Left ventricle myocardium inferior (tissue), 1 donor: Measurements from ENCODE around the gene KDM4C. TPM values are rescaled to one million over a fixed set of nuclear protein-coding genes. Genes with fewer than 3 reads are reported as not detected.

ENCODE experiments used
- DNase-seq: peaks from one replicate; pipeline ENCODE4 v3.0.0-alpha.2; 2020
- H3K27ac ChIP-seq: fragments of 200-600 bp; replicated peaks from 2 replicates; pipeline ENCODE4 v1.8.0; 2021
- H3K27me3 ChIP-seq: fragments of 200-600 bp; 2 replicates; pipeline ENCODE4 v1.8.0; 2021; ENCODE audit warnings: low read depth
- H3K36me3 ChIP-seq: fragments of 200-600 bp; 2 replicates; pipeline ENCODE4 v1.8.0; 2021
- H3K4me1 ChIP-seq: fragments of 200-600 bp; 2 replicates; pipeline ENCODE4 v1.8.0; 2021
- H3K4me3 ChIP-seq: fragments of 200-600 bp; 2 replicates; pipeline ENCODE4 v1.8.0; 2021; ENCODE audit warnings: mild to moderate bottlenecking, moderate library complexity
- H3K9me3 ChIP-seq: fragments of 200-600 bp; replicated peaks from 2 replicates; pipeline ENCODE4 v1.8.0; 2021
- CTCF ChIP-seq: fragments of 200-600 bp; IDR thresholded peaks from 2 replicates; pipeline ENCODE4 v1.8.0; 2021; ENCODE audit warnings: antibody characterized with exemption, mild to moderate bottlenecking, borderline replicate concordance
- intact Hi-C: fragments of 100-400 bp; cut with micrococcal nuclease; formaldehyde crosslinking; loops from one replicate; pipeline ENCODE4 v1.11.0; 2022
- total RNA-seq: library from RNA; stranded (reverse); fragmentation: NEBNext Ultra II Directional; extraction: Animal tissue kit (Norgen Biotek cat#: 25700); gene quantifications from one replicate; pipeline ENCODE4 v1.2.1, GENCODE V29; 2021
- donor health status: DM: no; HTN: yes; CAD: no; lungs with severe emphysema.

KDM4C gene
- total RNA-seq, 1 donor from 2014 or later: 14.1 TPM

- DNase-seq: no peak
- Histone ChIP-seq H3K9me3 (no peaks in the 10 kb centered on the region), H3K27ac (no peak overlapping the region), H3K36me3 (peaks cover 36% of the 10 kb centered on the region), H3K4me1 (no peaks in the 10 kb centered on the region), H3K4me3 (no peak overlapping the region), H3K27me3 (no peaks in the 10 kb centered on the region)
- intact Hi-C loops: no loop called here
- TF ChIP-seq CTCF: no peak
Measured at GRCh38 chr9:6991418-6991817, 233.6 kb downstream of the KDM4C start.

- Histone ChIP-seq H3K4me1 (no peaks in the 10 kb centered on the region), H3K27ac (no peak overlapping the region), H3K9me3 (no peaks in the 10 kb centered on the region), H3K4me3 (no peak overlapping the region), H3K36me3 (peaks cover 30% of the 10 kb centered on the region), H3K27me3 (no peaks in the 10 kb centered on the region)
- intact Hi-C loops: no loop called here
- TF ChIP-seq CTCF: no peak
- DNase-seq: no peak
Measured at GRCh38 chr9:6996061-6996854, 238.5 kb downstream of the KDM4C start.

GRCh38 chr9:6997330-6997729, 239.6 kb downstream of the KDM4C start:
- intact Hi-C loops: no loop called here

GRCh38 chr9:6999794-7000193, 242.0 kb downstream of the KDM4C start:
- Histone ChIP-seq H3K9me3 (no peaks in the 10 kb centered on the region), H3K27ac (no peak overlapping the region), H3K36me3 (peaks cover 34% of the 10 kb centered on the region), H3K4me1 (no peaks in the 10 kb centered on the region), H3K4me3 (no peak overlapping the region), H3K27me3 (no peaks in the 10 kb centered on the region)
- DNase-seq: no peak
- no peak for TF ChIP-seq CTCF
- intact Hi-C loops: no loop called here

More at GRCh38 chr9:6997330-6997729, 239.6 kb downstream of the KDM4C start:
- Histone ChIP-seq H3K36me3 (peaks cover 34% of the 10 kb centered on the region), H3K27me3 (no peaks in the 10 kb centered on the region), H3K4me3 (no peak overlapping the region), H3K27ac (no peak overlapping the region), H3K9me3 (no peaks in the 10 kb centered on the region), H3K4me1 (no peaks in the 10 kb centered on the region)
- DNase-seq: no peak
- no peak for TF ChIP-seq CTCF

- no peak for DNase-seq
- H3K4me3 ChIP-seq: no peak overlapping the region
- no peaks in the 10 kb centered on the region for H3K9me3 ChIP-seq
- no peak overlapping the region for H3K27ac ChIP-seq
- H3K36me3 ChIP-seq: peaks cover 19% of the 10 kb centered on the region
- intact Hi-C loops: no loop called here
- no peak for TF ChIP-seq CTCF
- no peaks in the 10 kb centered on the region for H3K4me1 ChIP-seq
- no peaks in the 10 kb centered on the region for H3K27me3 ChIP-seq
Measured at GRCh38 chr9:7001571-7001970, 243.8 kb downstream of the KDM4C start.
